ENCODE data around the gene PACSIN2.

DNA sequence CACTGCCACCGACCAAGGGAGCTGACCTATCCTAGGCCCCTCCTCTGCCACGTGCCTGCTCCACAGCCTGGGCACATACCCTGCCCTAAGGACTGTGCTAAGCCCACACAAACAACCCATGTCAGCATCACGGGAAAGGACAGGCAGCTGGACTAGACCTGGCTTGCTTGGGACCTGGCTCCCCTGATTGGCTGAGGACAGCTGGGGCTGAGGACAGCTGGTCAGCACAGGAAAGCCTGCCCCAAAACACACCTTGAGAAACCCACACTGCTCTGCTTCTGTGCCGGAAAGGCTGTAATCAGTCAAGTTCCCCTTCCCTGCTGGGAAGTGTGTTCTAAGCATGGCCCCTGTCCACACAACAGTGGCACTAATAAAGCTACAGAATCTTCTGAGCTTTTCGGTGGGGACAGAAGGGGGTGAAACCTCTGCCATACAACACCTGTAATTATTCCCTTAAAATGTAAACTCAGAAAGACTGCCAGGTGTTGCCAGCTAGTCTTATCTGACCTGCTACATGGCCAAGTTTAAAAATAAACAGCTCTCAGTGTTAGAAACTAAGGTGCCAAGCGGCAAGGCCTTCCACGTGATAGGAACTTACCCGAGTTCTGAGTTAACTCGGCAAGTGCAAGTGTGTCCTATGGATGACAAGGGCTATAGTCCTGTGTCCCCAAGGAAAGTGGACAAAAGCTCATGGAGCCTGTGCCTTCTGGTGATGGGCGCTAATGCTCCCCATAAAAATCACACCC is 122.2 kb downstream of the PACSIN2 start:
- TF ChIP-seq CTCF (IDR thresholded peaks at IDR 0.05; ENCODE audit: insufficient read depth, low read length, poor library complexity, severe bottlenecking) (no peak), EZH2phosphoT487 (conservative IDR thresholded peaks at IDR 0.05; ENCODE audit: low read length) (no peak)
